HepG2 (cell line): ENCODE data around the gene PRSS1. TPM values are rescaled to one million over a fixed set of nuclear protein-coding genes. Genes with fewer than 3 reads are reported as not detected.
"Not testable (repeated sequence)": the region's sequence is repeated elsewhere in the genome, so short reads cannot be mapped to it uniquely, and the experiment has no call there.

ENCODE experiments used
- ATAC-seq: fragments of 200-7000 bp; cut with Tn5 transposase; 3 replicates; pipeline ENCODE4 v1.9.1; 2020; ENCODE audit warnings: mild to moderate bottlenecking, moderate library complexity
- BruUV-seq: library from RNA; stranded (reverse); fragments of 400-500 nt; replicated peaks from 2 replicates; lab custom pipeline; 2021; lab: Mats Ljungman, UMichigan
- CTCF ChIA-PET: fragments of 300-600 bp; formaldehyde crosslinking; extraction: SDS; loops from one replicate; lab custom pipeline; 2021; ENCODE audit warnings: low total read pairs, inconsistent platforms, low intra/inter-chr PET ratio; lab: Yijun Ruan, JAX
- POLR2A ChIA-PET: fragments of 350-600 bp; sonication (Branson Sonifier 250); formaldehyde crosslinking; loops from one replicate; lab custom pipeline; 2020; ENCODE audit warnings: antibody characterized with exemption, inconsistent platforms; lab: Yijun Ruan, JAX
- DNase-seq: peaks from one replicate; pipeline ENCODE4 v3.0.0-alpha.2; 2015; ENCODE audit warnings: low spot score
- FAIRE-seq: peaks from 3 replicates; lab custom pipeline; 2011; peaks lifted over from hg19 to GRCh38; lab: Jason Lieb, UNC
- H2AFZ ChIP-seq: one replicate; pipeline ENCODE4 v1.6.1; 2011; ENCODE audit warnings: low read length, inconsistent platforms
- H3K27ac ChIP-seq: fragments of 300-600 bp; 3 replicates; pipeline ENCODE4 v1.8.0; 2011; ENCODE audit warnings: mixed run types, mild to moderate bottlenecking, mixed read lengths, low read length, inconsistent platforms; ENCODE audit not compliant: insufficient read depth; ENCODE audit errors: extremely low read length
- H3K27me3 ChIP-seq, 2 experiments: fragments of 200-600 bp in 1 of 2; 2 replicates in 1 of 2; 3 replicates in 1 of 2; pipeline versions ENCODE4 v1.6.0 to v1.8.0; 2011; ENCODE audit warnings: low read length in 2 of 2, mild to moderate bottlenecking in 2 of 2, moderate library complexity in 2 of 2, inconsistent platforms in 1 of 2; ENCODE audit not compliant: insufficient read depth in 2 of 2, control insufficient read depth in 1 of 2
- H3K36me3 ChIP-seq, 2 experiments: fragments of 200-600 bp in 1 of 2; replicated peaks in 1 of 2; 2 replicates in 1 of 2; 3 replicates in 1 of 2; pipeline versions ENCODE4 v1.5.1 to v1.8.0; 2011; ENCODE audit warnings: low read length in 2 of 2, inconsistent platforms in 1 of 2; ENCODE audit not compliant: insufficient read depth in 2 of 2, control insufficient read depth in 1 of 2
- H3K4me1 ChIP-seq: 2 replicates; pipeline ENCODE4 v1.5.1; 2012; ENCODE audit warnings: low read length, inconsistent platforms; ENCODE audit not compliant: insufficient read depth
- H3K4me2 ChIP-seq: 2 replicates; pipeline ENCODE4 v1.6.0; 2011; ENCODE audit warnings: low read depth, low read length, inconsistent platforms
- H3K4me3 ChIP-seq, 3 experiments: fragments of 200-600 bp in 1 of 3; sonication (generic), shearing (Covaris generic) in 1 of 3; replicated peaks in 1 of 3; 2 replicates each; pipeline ENCODE4 v1.5.1; 2011 to 2016; ENCODE audit warnings: low read length in 3 of 3, inconsistent platforms in 2 of 3, low read depth in 2 of 3, mild to moderate bottlenecking in 2 of 3, control low read depth in 1 of 3, mixed read lengths in 1 of 3; ENCODE audit not compliant: insufficient read depth in 1 of 3
- H3K79me2 ChIP-seq: one replicate; pipeline ENCODE4 v1.6.1; 2011; ENCODE audit warnings: low read length, inconsistent platforms; ENCODE audit not compliant: insufficient read depth
- H3K9ac ChIP-seq: 2 replicates; pipeline ENCODE4 v1.6.0; 2011; ENCODE audit warnings: mild to moderate bottlenecking, low read depth, low read length, inconsistent platforms; ENCODE audit not compliant: insufficient read depth
- H3K9me3 ChIP-seq: 2 replicates; pipeline ENCODE4 v1.5.1; 2012; ENCODE audit warnings: mild to moderate bottlenecking, low read length
- H4K20me1 ChIP-seq: 2 replicates; pipeline ENCODE4 v1.6.0; 2011; ENCODE audit warnings: inconsistent platforms, mild to moderate bottlenecking, low read length, moderate library complexity; ENCODE audit not compliant: insufficient read depth
- ARID5B ChIP-seq: IDR thresholded peaks from 2 replicates; pipeline ENCODE4 v1.4.0; 2020; ENCODE audit warnings: mild to moderate bottlenecking, missing genetic modification reagents
- FOXK2 ChIP-seq: fragments of 450-650 bp; IDR thresholded peaks from 2 replicates; pipeline ENCODE4 v1.6.1; 2016
- JUN ChIP-seq: sonication (generic); formaldehyde crosslinking; IDR thresholded peaks from 2 replicates; pipeline ENCODE4 v1.4.0; 2020; ENCODE audit warnings: mild to moderate bottlenecking, missing genetic modification reagents
- POLR2A ChIP-seq, 2 experiments: IDR thresholded peaks; 2 replicates each; pipeline ENCODE4 v1.6.1; 2011; ENCODE audit warnings: low read depth in 2 of 2, low read length in 2 of 2, mild to moderate bottlenecking in 1 of 2, moderate library complexity in 1 of 2; ENCODE audit not compliant: insufficient read depth in 1 of 2
- ZBTB21 ChIP-seq: sonication (generic); formaldehyde crosslinking; IDR thresholded peaks from 2 replicates; pipeline ENCODE4 v1.4.0; 2020; ENCODE audit warnings: missing genetic modification reagents
- ZNF615 ChIP-seq: sonication (generic); formaldehyde crosslinking; IDR thresholded peaks from 2 replicates; pipeline ENCODE4 v1.5.0; 2020; ENCODE audit warnings: mild to moderate bottlenecking, missing genetic modification reagents, borderline replicate concordance
- ZNF670 ChIP-seq: sonication (generic); formaldehyde crosslinking; IDR thresholded peaks from 2 replicates; pipeline ENCODE4 v1.8.0; 2022; ENCODE audit warnings: mild to moderate bottlenecking, missing genetic modification reagents, borderline replicate concordance
- ZNF766 ChIP-seq: sonication (generic); formaldehyde crosslinking; IDR thresholded peaks from 2 replicates; pipeline ENCODE4 v1.5.0; 2020; ENCODE audit warnings: missing genetic modification reagents, borderline replicate concordance
- ZNF770 ChIP-seq: sonication (generic); formaldehyde crosslinking; IDR thresholded peaks from 2 replicates; pipeline ENCODE4 v1.5.0; 2020; ENCODE audit warnings: mild to moderate bottlenecking, missing genetic modification reagents
- ZNF772 ChIP-seq: sonication (generic); formaldehyde crosslinking; IDR thresholded peaks from 2 replicates; pipeline ENCODE4 v1.5.0; 2020; ENCODE audit warnings: mild to moderate bottlenecking, missing genetic modification reagents
- WGBS: methylation state at CpG from one replicate; pipeline ENCODE4 v1.1.6; 2017; ENCODE audit warnings: low lambda C conversion rate; 5-methylcytosine and 5-hydroxymethylcytosine counted together
- in situ Hi-C: cut with HindIII; loops from 2 replicates; pipeline ENCODE4 v1.10.0; 2017; ENCODE audit warnings: low pct_unique_long_range_greater_than_20kb; ENCODE audit not compliant: extremely low pct_ligation_motif_present
- intact Hi-C: fragments of 100-400 bp; cut with micrococcal nuclease; formaldehyde crosslinking; loops from one replicate; pipeline ENCODE4 v1.10.0; 2022; ENCODE audit not compliant: unreplicated experiment
- polyA plus RNA-seq, 8 experiments: library from polyadenylated mRNA; depleted of rRNA in 3 of 8; stranded (reverse) in 7 of 8; unstranded in 1 of 8; fragments of >200 nt; fragmentation: Illumina TruSeq in 4 of 8; extraction: Trizol in 4 of 8; gene quantifications; 2 replicates each; pipeline versions ENCODE4 v1.2.1 to v1.2.3, GENCODE V29; 2011 to 2016; ENCODE audit warnings: low read depth in 4 of 8, missing spikeins in 1 of 8, mixed read lengths in 1 of 8; ENCODE audit not compliant: insufficient read depth in 1 of 8
- total RNA-seq, 5 experiments: library from RNA; depleted of rRNA; stranded (reverse); fragments of >200 nt; fragmentation: Illumina TruSeq; extraction: Trizol; gene quantifications; 2 replicates each; pipeline ENCODE4 v1.2.3, GENCODE V29; 2016; ENCODE audit warnings: low read depth in 1 of 5

PRSS1 gene
- total and polyA plus RNA-seq, 2 of the 13 experiments (the other 11 are each of a cell fraction or from before 2014, with no cell fraction given) = not detected

- H4K20me1 ChIP-seq, H2AFZ ChIP-seq, FAIRE-seq, H3K79me2 ChIP-seq, intact Hi-C loops, H3K4me3 ChIP-seq, H3K9me3 ChIP-seq, ATAC-seq, BruUV-seq, H3K9ac ChIP-seq, DNase-seq, H3K36me3 ChIP-seq, H3K4me1 ChIP-seq, H3K4me2 ChIP-seq, H3K27ac ChIP-seq, CTCF ChIA-PET, POLR2A ChIA-PET, in situ Hi-C loops: not testable (repeated sequence)
- WGBS = 0% methylated on average over 4 of the region's 5 CpGs
- H3K27me3 ChIP-seq = peaks cover 0 to 14% of the 10 kb centered on the region in 2 experiments; a peak in 2 of 5 replicates
These were observed 4.7 kb downstream of the PRSS1 start for GRCh38 chr7:142753925-142754491.

GRCh38 chr7:142754681-142755575 is 5.7 kb downstream of the PRSS1 start:
- CTCF ChIA-PET = no interaction called here

More at GRCh38 chr7:142754681-142755575, 5.7 kb downstream of the PRSS1 start:
- DNase-seq = no peak
- H3K79me2 ChIP-seq = no peaks in the 10 kb centered on the region
- no peaks in the 10 kb centered on the region for H3K4me1 ChIP-seq
- no peak for FAIRE-seq
- H3K36me3 ChIP-seq = no peaks in the 10 kb centered on the region
- no peak overlapping the region for H3K4me3 ChIP-seq
- peaks cover 0 to 5% of the 10 kb centered on the region in 2 experiments; a peak in 1 of 5 replicates for H3K27me3 ChIP-seq
- no peak overlapping the region for H2AFZ ChIP-seq
- BruUV-seq = no TSS peak
- no peak for TF ChIP-seq ZNF670
- no peak for TF ChIP-seq ZNF615
- TF ChIP-seq ZNF772 (CRISPR knock-in tag) = no peak
- no peak for TF ChIP-seq JUN
- TF ChIP-seq ZNF766 (CRISPR knock-in tag) = no peak
- no peak for TF ChIP-seq ARID5B (CRISPR knock-in tag)
- no peak for TF ChIP-seq ZNF770 (CRISPR knock-in tag)
- TF ChIP-seq POLR2A (IDR thresholded peaks at IDR 0.05; ENCODE audit: insufficient read depth in 1 of 2, low read depth in 2 of 2, low read length in 2 of 2) = no peak
- no peak for TF ChIP-seq ZBTB21 (CRISPR knock-in tag)
- no peak for TF ChIP-seq FOXK2
- peak; percentile 35; the same call in 2 of the 3 replicates for ATAC-seq
- H3K9ac ChIP-seq = no peak overlapping the region
- no peaks in the 10 kb centered on the region for H3K9me3 ChIP-seq
- WGBS = 10% methylated on average over 9 of the region's 10 CpGs
- in situ Hi-C loops (no loop called here), intact Hi-C loops (no loop called here)
- H4K20me1 ChIP-seq = no peaks in the 10 kb centered on the region
- no peak overlapping the region for H3K27ac ChIP-seq
- POLR2A ChIA-PET = no interaction called here
- H3K4me2 ChIP-seq = no peak overlapping the region
